NCI-H2107 treated with DMSO at 0.1 percent for 48 hours (cell line): ENCODE measurements around the gene THEM4.
"Not testable (repeated sequence)": the region's sequence is repeated elsewhere in the genome, so short reads cannot be mapped to it uniquely, and the experiment has no call there.

Source experiments
- DNase-seq: peaks from one replicate; lab custom pipeline; 2025; ENCODE audit not compliant: unreplicated experiment; lab: John Stamatoyannopoulos, UW

Gene THEM4

GRCh38 chr1:151860504-151861187, 48.7 kb downstream of the THEM4 start:
- DNase-seq: no peak

- no peak for DNase-seq
These were observed 49.4 kb downstream of the THEM4 start for GRCh38 chr1:151859891-151860293.

GRCh38 chr1:151858886-151859665, 50.2 kb downstream of the THEM4 start:
- no peak for DNase-seq

GRCh38 chr1:151858030-151858746, 51.1 kb downstream of the THEM4 start:
- DNase-seq: no peak

- no peak for DNase-seq
These were observed 53.4 kb downstream of the THEM4 start for GRCh38 chr1:151855933-151856332.

GRCh38 chr1:151855516-151855915, 53.8 kb downstream of the THEM4 start:
- not testable (repeated sequence) for DNase-seq

GRCh38 chr1:151854658-151855057, 54.7 kb downstream of the THEM4 start:
- DNase-seq: no peak

- DNase-seq: no peak
These were observed 55.8 kb downstream of the THEM4 start, which contains the start of gene THEM5 for GRCh38 chr1:151853411-151853943. Gene THEM5, minus strand, starts transcription at chr1:151853712. Its CDS starts 147 bp downstream, at chr1:151853565.

- DNase-seq: no peak
These were observed 56.6 kb downstream of the THEM4 start for GRCh38 chr1:151852733-151853132.

GRCh38 chr1:151851886-151852285, 57.4 kb downstream of the THEM4 start:
- DNase-seq: no peak

- no peak for DNase-seq
These were observed 59.4 kb downstream of the THEM4 start for GRCh38 chr1:151849871-151850270.

GRCh38 chr1:151849126-151849525, 60.2 kb downstream of the THEM4 start:
- no peak for DNase-seq

- DNase-seq: no peak
These were observed 61.3 kb downstream of the THEM4 start for GRCh38 chr1:151847867-151848596.

GRCh38 chr1:151846686-151847237, 62.5 kb downstream of the THEM4 start:
- no peak for DNase-seq

- DNase-seq: no peak
These were observed 63.2 kb downstream of the THEM4 start for GRCh38 chr1:151846062-151846568.

GRCh38 chr1:151843398-151843797, 65.9 kb downstream of the THEM4 start:
- DNase-seq: no peak

GRCh38 chr1:151841141-151841540, 68.2 kb downstream of the THEM4 start:
- no peak for DNase-seq

- DNase-seq: no peak
These were observed 68.9 kb downstream of the THEM4 start for GRCh38 chr1:151840421-151840820.

- DNase-seq: peak; percentile 25
These were observed 69.6 kb downstream of the THEM4 start, which contains the start of gene C2CD4D for GRCh38 chr1:151839457-151840403. Gene C2CD4D, minus strand, starts transcription at chr1:151839820. Its CDS starts 831 bp downstream, at chr1:151838989.
